ENCODE measurements around the gene ZNF486.
"Not testable (repeated sequence)": the region's sequence is repeated elsewhere in the genome, so short reads cannot be mapped to it uniquely, and the experiment has no call there.

ZNF486 gene

DNA sequence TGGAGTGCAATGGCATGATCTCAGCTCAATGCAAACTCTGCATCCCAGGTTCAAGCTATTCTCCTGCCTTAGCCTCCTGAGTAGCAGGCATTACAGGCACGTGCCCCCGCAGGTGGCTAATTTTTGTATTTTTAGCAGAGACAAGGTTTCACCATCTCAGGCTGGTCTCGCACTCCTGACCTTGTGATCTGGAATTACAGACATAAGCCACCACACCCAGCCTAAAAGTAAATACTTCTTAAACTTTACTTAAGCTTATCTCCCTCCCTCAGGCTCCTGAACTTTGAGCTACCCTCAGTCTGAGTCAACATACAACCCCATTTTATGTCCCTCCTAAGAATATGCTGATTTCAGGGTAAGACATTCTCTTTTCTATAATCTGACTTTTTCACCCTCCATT is 66.1 kb downstream of the ZNF486 start:
- no peak for DNase-seq (ENCODE audit: low read depth in 2 of 2, low spot score in 1 of 2)

DNA sequence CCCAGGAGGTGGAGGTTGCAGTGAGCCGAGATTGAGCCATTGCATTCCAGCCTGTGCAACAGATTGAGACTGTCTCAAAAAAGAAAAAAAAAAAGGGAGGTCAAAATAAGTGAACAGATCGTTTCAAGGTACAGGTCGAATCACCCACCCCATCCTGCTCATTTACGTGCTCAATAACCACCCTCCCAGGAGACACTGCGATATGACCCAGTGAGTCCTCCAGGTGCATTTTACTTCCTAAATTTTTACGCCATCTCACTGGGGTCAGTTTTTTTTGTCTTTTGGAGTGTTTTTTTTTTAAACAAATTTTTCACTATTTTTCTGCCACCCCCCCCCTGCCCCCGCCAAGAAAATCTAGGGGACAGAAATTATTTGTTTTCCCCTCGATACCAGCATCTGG is 68.1 kb downstream of the ZNF486 start:
- DNase-seq (ENCODE audit: low read depth in 2 of 2, low spot score in 1 of 2) = no peak

DNA sequence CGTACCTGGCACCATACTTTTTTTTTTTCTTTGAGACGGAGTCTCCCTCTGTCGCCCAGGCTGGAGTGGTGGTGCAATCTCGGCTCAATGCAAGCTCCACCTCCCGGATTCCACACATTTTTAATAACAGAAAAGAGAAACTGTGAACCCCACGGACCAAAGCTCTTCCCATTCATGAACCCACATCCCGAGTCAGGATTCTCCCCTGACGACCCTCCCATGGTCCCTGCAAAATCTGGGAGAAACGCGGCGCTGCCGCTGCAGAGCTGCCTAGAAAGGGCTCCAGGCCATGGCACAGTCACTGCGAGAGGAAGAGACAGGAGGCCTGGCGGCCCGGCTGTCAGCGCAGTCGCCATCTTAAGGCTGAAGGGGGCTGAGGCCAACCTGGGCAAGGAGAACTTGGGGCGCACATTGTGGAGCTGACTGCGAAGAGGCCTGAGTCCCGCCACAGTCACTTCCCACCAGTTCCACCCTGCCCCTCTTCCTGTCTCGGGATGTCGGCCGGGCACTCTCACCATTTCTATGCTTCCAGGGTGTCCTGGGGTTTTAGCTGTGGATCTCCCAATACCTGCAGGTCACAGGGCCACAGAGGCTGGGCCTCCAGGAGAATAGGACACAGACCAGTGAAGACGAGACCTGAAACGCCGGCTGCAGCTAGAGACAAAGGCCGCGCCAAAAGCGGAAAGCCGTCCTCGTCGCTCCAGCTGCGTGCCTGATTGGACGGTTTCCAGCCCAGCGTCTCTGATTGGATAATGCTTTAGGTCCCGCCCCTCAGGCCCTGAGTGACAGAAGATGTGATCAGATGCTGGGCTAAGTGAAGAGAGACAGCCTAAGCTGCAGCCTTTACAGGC is 71.0 kb downstream of the ZNF486 start:
- peak; percentile 64 to 75 for DNase-seq (ENCODE audit: low read depth in 2 of 2, low spot score in 1 of 2)

DNA sequence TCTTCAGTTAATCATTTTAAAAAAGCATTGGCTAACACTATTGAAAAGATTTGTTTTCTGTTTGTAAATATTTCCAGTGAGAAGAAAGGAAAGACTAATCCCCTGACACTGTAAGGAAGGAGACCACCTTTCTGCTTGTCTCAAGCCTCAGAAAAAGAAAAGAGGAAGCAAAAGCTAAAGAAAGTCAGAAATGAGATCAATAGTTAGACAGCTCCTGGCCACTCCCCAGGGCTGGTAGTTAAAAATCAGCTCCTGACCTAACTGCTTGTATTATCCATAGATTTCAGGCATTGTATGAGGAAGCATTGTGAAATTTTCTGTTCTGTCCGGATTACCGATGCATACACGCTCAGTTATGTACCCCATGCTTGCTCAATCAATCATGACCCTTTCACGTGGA is 76.6 kb downstream of the ZNF486 start:
- DNase-seq (ENCODE audit: low read depth in 2 of 2, low spot score in 1 of 2) = no peak

DNA sequence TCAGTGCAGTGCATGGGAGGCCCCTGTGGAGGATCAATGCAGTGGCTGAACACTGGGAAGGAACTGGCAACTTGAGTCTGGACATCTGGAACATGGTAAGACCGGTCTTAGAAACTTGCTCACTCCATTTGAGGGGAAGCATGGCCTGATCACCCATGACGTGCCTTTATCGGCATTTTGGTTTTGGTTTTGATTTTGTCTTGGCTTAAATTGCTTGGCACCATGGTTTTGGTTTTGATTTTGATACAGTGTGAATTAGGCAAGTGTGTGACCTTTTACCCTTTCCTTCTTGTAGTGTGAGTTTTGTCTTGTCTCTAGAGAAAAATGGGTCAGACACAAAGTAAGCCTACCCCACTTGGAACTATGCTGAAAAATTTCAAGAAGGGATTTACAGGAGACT is 77.3 kb downstream of the ZNF486 start:
- no peak for DNase-seq (ENCODE audit: low read depth in 2 of 2, low spot score in 1 of 2)

DNA sequence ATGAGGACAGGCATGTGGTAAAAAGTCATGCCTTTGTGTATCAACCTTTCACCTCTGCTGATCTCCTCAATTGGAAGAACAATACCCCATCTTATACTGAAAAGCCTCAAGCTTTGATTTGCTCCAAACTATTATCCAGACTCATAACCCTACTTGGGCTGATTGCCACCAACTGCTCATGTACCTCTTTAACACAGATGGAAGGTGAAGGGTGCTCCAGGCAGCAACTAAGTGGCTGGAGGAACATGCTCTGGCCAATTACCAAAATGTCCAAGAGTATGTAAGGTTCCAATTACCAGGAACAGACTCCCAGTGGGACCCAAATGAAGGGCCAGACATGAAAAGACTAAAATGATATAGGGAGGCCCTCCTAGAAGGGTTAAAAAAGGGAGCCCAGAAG is 78.3 kb downstream of the ZNF486 start:
- no peak for DNase-seq (ENCODE audit: low read depth in 2 of 2, low spot score in 1 of 2)

DNA sequence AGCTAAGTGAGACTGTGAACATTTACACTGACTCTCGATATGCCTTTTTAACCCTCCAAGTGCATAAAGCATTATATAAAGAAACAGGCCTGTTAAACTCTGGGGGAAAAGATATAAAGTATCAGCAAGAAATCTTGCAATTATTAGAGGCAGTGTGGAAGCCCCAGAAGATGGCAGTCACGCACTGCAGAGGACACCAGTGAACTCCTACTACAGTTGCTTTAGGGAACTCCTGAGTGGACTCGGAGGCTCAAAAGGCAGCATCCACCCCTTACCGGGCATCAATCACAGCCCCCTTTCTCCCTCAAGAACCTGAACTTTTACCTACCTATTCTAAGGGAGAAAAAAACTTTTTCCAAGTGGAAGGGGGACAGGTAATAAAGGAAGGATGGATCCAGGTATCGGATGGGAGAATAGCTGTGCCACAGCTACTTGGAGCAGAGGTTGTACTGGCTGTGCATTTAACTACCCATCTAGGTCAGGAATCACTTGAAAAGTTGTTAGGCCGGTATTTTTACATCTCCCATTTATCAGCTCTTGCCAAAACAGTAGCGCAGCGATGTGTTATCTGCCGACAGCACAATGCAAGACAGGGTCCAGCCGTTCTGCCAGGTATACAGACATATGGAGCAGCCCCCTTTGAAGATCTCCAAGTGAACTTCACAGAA is 80.1 kb downstream of the ZNF486 start:
- DNase-seq (ENCODE audit: low read depth in 2 of 2, low spot score in 1 of 2) = no peak

DNA sequence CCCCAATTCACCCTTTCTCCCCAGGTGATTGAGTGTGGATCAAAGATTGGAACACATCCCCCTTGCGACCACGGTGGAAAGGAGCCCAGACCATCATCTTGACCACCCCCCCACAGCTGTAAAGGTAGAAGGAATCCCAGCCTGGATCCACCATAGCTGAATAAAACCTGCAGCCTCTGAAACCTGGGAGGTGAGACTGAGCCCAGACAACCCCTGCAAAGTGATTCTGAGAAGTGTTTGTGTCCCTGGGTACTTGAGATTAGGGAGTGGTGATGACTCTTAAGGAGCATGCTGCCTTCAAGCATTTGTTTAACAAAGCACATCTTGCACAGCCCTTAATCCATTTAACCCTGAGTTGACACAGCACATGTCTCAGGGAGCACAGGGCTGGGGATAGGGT is 81.2 kb downstream of the ZNF486 start:
- not testable (repeated sequence) for DNase-seq (ENCODE audit: low read depth in 2 of 2, low spot score in 1 of 2)
